ENCODE data around the gene PARP8. TPM values are rescaled to one million over a fixed set of nuclear protein-coding genes. Genes with fewer than 3 reads are reported as not detected.
"Not testable (repeated sequence)": the region's sequence is repeated elsewhere in the genome, so short reads cannot be mapped to it uniquely, and the experiment has no call there.

The PARP8 gene
- polyA plus RNA-seq (ENCODE audit: insufficient read length in 10 of 10) = 10 to 100 TPM in 4 of 10 donors, 1 to 10 TPM in 6; 4.7 to 12.1 (median 9.8) TPM
- long read RNA-seq, donor 1, partial matches to known transcripts = 0 of 1 reads
- long read RNA-seq, donor 1, other reads (novel, unspliced or antisense) = 0 of 1 reads
- long read RNA-seq, donor 2 = 0 reads
- long read RNA-seq, donor 3 = 0 reads
- long read RNA-seq, donor 4 = 0 reads
- long read RNA-seq, donor 5 = 0 reads
- long read RNA-seq, donor 6, full-length matches to known transcripts = 2 of 2 reads
- long read RNA-seq, donor 6, partial matches to known transcripts = 0 of 2 reads
- long read RNA-seq, donor 6, other reads (novel, unspliced or antisense) = 0 of 2 reads
- long read RNA-seq, donor 7 = 0 reads
- long read RNA-seq, donor 8, partial matches to known transcripts = 0 of 1 reads
- long read RNA-seq, donor 8, other reads (novel, unspliced or antisense) = 0 of 1 reads
- long read RNA-seq, donor 9 = 0 reads

GRCh38 chr5:50666261-50667022 lies at the start of gene PARP8:
Gene PARP8 (plus strand): TSS chr5:50666637. CDS start chr5:50667096, 459 bp downstream.
- DNase-seq = peak; percentile 18 to 85 (median 56)

- DNase-seq = no peak
Measured at GRCh38 chr5:50623666-50624065, 42.8 kb upstream of the PARP8 start.

GRCh38 chr5:50634866-50635265 lies 31.6 kb upstream of the PARP8 start:
- not testable (repeated sequence) for DNase-seq

DNA sequence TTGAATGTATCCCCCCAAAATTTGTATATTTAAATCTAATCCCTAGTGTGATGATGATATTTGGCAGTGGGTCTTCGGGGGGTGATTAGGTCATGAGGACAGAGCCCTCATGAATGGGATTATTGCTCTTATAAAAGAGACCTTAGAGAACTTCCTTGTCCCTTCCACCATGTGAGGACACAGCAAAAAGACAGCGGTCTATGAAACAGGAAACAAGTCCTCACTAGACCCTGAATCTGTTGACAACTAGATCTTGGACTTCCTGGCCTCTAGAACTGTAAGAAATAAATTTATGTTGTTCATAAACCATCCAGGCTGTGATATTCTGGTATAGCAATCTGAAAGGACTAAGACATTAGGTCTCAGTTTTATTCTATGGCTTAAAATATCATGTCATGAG lies 28.9 kb upstream of the PARP8 start:
- not testable (repeated sequence) for DNase-seq

DNA sequence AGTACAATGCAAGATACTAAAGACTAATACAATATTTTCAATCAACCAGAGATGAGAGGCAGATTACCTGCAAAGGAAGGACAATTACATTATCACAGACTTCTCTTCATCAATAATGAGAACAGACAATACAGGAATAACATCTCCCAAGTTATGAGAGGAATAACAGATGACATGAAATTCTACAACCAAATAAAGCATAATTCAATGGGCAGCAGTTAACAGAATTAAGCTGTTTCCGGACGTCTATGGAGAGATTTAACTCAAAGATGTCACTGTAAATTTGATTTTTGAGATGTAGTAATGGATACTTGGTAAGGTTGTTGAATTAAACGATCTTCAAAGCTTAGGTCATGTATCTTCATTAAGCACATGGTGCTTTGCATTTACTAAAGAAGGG lies 19.8 kb upstream of the PARP8 start:
- no peak for DNase-seq

DNA sequence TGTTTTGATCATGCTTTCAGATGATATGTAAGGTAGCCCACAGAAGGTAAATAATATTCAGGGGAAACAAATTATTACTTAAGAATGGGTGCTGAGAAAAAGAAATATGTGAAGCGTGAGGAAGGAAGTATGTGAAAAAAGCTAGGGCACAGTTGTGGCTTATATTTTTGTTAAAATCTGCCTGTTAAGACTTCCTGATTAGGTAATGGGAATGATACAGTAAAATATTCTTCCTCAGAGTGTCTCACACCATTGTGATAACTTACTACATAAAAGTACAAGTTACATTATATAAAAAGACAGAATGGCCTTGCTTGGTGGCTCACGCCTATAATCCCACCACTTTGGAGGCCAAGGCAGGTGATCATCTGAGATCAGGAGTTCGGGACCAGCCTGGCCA lies 18.7 kb upstream of the PARP8 start:
- DNase-seq = no peak

- DNase-seq = no peak
Measured at GRCh38 chr5:50653946-50654345, 12.5 kb upstream of the PARP8 start.

- no peak for DNase-seq
Measured at GRCh38 chr5:50655067-50655809, 11.2 kb upstream of the PARP8 start.

DNA sequence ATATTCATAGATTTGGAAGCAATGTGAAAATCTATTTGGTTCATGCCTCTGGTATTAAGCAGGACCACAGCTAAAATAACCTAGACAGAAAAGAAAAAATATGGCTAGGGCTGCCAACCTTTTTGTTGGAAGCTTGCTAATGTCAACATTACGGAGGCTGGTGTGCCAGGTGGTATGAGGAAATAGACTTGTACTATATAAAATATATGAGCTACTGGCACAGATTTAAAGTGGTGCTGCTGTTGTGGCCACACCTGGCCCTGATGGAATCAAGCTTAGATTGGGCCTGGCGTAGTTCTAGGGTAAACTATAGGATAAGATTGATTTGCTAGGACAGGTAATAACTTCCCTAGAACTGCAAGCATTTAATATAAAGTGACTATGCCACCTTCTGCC lies 10.6 kb upstream of the PARP8 start:
- DNase-seq = no peak

DNA sequence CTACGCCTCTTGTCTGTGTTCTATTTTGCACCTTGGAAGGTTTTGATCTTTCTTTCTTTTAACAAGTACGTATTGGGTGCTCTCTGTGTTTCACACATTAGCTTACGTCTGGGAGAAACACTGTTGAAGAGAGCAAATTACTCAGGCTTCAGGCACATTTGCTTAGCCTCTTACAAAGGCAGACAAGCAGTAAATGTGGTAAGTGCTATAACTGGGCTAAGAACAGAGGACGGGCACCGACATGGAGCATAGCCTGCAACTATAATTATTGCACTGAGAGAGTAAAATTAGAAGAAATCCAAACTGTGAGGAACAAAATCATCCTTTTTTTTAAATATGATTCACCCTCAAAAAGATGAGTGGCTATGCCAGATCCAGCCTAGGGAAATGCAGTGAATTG lies 9.4 kb upstream of the PARP8 start:
- DNase-seq = no peak

GRCh38 chr5:50658246-50658645 lies 8.2 kb upstream of the PARP8 start:
- DNase-seq = no peak

DNA sequence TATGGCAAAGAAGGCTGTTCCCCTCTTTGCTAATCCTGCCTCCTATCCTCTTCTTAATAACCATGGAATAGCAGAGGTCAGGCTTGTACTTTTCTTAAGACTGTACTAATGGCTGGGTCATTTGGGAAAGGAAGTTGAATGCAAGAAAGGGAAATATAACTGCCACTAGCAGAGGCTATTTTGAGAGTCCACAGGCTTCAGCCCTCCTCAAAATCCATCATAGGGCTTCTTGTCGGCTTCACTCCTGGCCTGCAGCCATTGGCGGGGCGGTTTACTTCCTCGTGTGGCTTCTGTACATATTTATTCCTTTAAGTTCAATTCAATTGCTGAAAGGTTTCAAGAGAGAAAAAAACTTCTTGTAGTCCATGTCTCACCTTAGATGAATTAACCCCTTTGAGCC lies 2.8 kb upstream of the PARP8 start:
- DNase-seq = peak in 2 of 3 donors; percentile 6 to 41

DNA sequence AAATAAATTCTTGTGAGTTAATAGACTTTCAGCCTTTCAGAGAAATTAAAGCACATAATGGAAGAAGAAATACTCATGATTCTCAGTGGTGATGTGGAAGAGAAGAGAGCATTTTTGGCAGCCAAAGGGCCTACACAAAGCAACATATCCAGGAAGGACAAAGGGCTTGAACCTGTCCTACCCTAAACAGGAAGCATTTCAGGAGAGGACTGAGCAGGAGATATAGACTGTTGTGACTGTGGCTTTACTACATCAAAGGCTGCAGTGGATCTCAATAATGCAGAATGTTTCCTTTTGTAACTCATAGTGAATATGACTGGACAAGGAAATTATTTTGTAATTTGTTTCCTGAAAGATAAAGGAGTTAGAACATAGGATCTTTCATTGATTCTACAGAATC lies 1.3 kb upstream of the PARP8 start:
- DNase-seq = no peak

GRCh38 chr5:50665761-50666202 lies 655 bp upstream of the PARP8 start:
- DNase-seq = peak in 1 of 3 donors; percentile 32

GRCh38 chr5:50667023-50667652 lies 701 bp downstream of the PARP8 start:
- DNase-seq = peak in 2 of 3 donors; percentile 20 to 84

DNA sequence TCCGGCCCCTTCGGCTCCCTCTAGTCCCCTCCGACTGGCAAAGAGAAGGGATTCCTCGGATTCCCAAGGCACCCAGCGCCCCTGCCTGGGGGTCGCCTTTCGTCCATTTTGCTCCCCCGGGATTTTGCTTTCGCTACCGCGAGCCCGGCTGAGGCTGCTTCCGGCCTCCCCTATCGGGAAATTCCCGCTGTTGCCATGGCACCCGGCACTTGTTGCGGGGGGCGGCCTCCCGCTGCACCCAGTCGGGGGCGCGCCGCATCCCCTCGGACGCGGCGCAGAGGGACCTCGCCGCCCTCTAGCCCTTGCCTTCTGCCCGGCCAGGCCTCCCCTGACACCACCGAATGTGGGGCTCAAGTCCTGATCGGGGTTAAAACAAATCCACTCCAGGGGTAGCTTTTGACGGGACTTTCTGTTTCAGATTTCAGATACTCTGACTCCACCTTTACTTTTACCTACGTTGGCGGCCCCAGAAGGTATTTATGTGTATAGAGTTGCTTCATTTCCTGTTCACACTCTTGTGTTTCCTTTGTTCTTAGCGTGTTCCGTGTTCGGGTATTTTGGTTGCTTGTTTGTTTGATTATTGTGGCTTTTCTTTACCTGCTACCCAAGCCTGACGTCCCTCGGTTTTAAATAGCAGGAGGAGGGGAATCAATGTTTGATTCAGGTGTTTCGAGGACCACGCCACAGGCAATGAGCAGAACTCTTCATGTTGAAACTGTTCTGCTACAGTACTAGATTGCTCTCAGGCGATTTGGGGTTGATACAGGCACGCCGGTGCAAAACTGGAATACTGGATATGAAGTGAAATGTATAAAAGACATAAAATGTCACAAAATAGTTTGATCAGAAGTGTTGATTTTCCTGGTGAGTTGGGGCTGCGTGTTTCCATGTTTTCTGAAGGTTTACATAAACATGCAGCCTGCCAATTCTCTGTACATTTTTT lies 1.5 kb downstream of the PARP8 start:
- DNase-seq = peak; percentile 35 to 85 (median 67)

DNA sequence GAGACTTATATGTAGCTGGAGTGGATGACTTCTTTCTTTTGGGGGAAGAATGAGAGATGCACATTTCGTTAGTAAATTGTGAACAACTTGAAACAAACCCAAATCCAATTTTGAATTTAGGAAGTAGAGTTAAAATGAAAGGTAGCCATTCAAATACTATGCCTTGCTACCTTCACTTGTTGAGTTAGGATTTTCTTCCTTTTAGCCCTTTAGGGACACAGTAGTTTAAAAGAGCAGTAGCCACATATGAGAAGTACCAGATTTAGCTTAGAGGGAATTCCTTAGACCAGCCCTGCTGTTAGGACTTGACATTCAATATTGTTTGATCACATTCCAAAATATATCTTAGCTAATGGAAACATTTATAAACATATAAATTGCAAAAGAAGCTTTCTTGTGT lies 2.2 kb downstream of the PARP8 start:
- peak in 1 of 3 donors; percentile 29 for DNase-seq

GRCh38 chr5:50672663-50673062 lies 6.2 kb downstream of the PARP8 start:
- no peak for DNase-seq

DNA sequence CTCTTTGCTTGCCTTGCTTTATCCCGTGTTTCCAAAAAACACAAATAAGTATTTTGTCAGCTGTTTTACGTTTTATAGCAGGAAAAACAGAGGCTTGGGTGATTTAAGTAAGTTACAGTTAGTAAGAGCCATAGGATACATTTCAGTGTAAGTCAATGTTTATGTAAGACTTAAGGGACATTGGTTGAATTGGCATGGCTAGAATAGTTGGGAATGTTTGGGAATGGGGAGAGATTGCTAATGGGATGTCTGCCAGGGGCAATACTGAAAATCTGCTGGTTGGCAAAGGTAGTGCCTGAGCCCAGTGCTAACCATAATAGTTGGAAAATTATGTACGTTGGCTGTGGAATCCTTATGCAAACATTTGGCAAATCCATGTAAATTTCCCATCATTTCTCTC lies 7.0 kb downstream of the PARP8 start:
- DNase-seq = not testable (repeated sequence)

GRCh38 chr5:50675385-50675784 lies 8.9 kb downstream of the PARP8 start:
- no peak for DNase-seq

All from muscle of back (tissue), 13 donors.